HAP-1 (cell line): ENCODE data around the gene SREBF2.
"Not testable (repeated sequence)": the region's sequence is repeated elsewhere in the genome, so short reads cannot be mapped to it uniquely, and the experiment has no call there.

Experiments
- DNase-seq, 2 experiments: peaks; one replicate each; pipeline ENCODE4 v3.0.0-alpha.2; 2016 to 2020; ENCODE audit warnings: low spot score in 2 of 2
- H3K27me3 ChIP-seq: fragments of 250-450 bp; sonication (Bioruptor Pico); 2 replicates; pipeline ENCODE4 v1.5.1; 2020; ENCODE audit warnings: low read depth, mild to moderate bottlenecking, moderate library complexity
- H3K36me3 ChIP-seq: fragments of 250-450 bp; sonication (Bioruptor Pico); replicated peaks from 2 replicates; pipeline ENCODE4 v1.5.1; 2020; ENCODE audit warnings: mild to moderate bottlenecking
- H3K4me1 ChIP-seq: fragments of 250-450 bp; sonication (Bioruptor Pico); 2 replicates; pipeline ENCODE4 v1.5.1; 2020; ENCODE audit warnings: mild to moderate bottlenecking
- H3K4me3 ChIP-seq: fragments of 250-450 bp; sonication (Bioruptor Pico); 2 replicates; pipeline ENCODE4 v1.5.1; 2020; ENCODE audit warnings: mild to moderate bottlenecking, moderate library complexity
- H3K9me3 ChIP-seq: fragments of 250-450 bp; sonication (Bioruptor Pico); 2 replicates; pipeline ENCODE4 v1.5.1; 2020; ENCODE audit warnings: mild to moderate bottlenecking, moderate library complexity
- in situ Hi-C: fragments of 300-500 bp; cut with MboI; formaldehyde crosslinking; loops from 3 replicates; pipeline ENCODE4 v1.14.3; 2020; ENCODE audit warnings: low sequenced_read_pairs, inconsistent platforms, mixed read lengths

Gene SREBF2

DNA sequence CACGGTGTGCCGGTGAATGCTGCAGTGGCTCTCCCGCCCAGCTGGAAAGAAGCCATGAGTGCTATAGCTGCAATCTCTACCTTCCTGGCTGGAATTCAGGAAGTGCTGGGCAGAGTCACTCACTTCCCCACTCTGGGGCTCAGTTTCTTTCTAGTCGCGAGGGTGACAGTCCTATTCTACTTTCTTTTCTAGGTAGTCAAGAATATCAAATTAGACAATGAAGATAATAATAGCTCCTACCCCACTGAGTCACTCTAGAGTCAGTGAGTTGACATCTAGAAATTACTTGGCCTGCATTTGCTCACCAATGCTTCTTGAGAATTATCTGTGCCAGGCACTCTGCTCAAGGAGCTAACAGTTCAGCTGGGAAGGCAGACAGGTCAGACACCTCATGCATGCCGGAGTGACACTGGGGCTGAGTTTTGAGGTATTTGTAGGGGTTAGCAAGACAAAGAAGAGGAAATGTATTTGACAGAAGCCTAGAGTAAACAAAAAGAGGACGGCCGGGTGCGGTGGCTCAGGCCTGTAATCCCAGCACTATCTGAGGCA is 110.8 kb downstream of the SREBF2 start:
- Histone ChIP-seq H3K4me1 (peaks cover 26% of the 10 kb centered on the region), H3K27me3 (no peaks in the 10 kb centered on the region), H3K4me3 (no peak overlapping the region), H3K36me3 (peaks cover 71% of the 10 kb centered on the region), H3K9me3 (no peaks in the 10 kb centered on the region)
- in situ Hi-C loops = loop anchor here (5.0 kb wide), 1 partner anchor 246 kb away; the partner anchor contains the start of gene MEI1
- no peak for DNase-seq

DNA sequence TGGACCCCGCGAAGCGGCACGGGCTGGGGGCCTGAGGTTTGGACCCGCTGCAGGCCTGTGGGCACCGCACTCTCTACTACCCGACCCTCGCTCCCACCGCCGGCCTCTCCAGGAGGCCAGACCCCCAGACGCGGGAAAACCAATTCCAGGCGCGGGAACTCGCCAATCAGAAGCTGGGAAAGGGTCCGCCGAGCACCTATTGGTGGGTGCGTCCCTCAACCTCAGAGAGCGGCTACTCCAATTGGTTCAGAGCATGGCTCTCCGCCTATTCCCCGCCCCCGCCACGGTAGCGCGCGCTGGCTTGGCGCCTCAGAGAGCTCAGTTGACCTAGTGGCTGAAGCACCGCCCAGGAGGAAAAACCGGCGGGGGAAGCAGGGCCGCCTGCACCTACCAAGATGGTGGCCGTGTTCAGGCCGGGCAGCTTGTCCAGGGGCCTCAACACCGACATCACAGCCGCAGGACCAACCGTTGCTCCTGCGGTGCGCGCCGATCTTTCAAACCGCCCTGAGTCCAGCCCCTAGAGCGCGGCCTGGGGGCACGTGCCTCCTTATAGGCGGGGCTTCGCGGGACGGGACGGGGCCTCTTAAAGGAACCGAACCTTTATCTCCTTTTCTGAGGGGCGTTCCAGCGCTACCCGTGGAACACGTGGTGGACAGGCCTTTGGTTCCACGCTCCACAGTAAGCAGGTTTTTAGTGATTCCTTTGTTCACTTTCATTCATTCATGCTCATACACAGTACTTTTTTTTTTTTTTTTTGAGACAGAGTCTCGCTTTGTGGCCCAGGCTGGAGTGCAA is 113.9 kb downstream of the SREBF2 start, which contains the start of gene CENPM:
Gene CENPM, minus strand, starts transcription at position 524 of the 795 bp plus-strand sequence. Its CDS starts 76 bp downstream, at position 448.
- in situ Hi-C loops = no loop called here
- H3K4me3 ChIP-seq = peak within 1 kb of the TSS; percentile 61
- peaks cover 43% of the 10 kb centered on the region for H3K36me3 ChIP-seq
- no peaks in the 10 kb centered on the region for H3K9me3 ChIP-seq
- peaks cover 26% of the 10 kb centered on the region for H3K4me1 ChIP-seq
- no peaks in the 10 kb centered on the region for H3K27me3 ChIP-seq
- peak; percentile 96 to 98 for DNase-seq

DNA sequence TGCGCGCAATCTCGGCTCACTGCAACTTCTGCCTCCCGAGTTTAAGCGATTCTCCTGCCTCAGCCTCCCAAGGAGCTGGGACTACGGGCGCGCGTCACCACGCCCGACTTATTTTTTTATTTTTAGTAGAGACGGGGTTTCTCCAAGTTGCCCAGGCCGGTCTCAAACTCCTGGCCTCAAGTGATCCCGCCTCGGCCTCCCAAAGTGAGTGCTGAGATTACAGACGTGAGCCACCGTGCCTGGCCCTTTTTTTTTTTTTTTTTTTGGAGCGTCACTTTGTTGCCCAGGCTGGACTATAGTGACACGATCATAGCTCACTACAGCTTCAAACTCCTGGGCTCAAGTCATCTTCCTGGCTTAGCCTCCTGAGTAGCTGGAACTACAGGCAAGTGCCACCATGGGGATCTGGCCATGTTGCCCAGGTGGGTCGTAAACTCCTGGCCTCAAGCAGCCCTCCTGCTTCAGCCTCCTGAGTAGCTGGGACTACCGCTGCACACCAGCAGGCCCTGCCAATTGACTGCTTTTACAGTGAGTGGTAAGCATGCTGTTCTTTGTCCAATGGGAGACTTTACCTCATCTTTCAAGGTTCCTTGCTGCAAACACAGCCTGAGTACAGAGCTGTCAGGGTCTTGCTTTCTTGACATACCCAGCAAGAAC is 114.6 kb downstream of the SREBF2 start:
- no peak for DNase-seq
- no peaks in the 10 kb centered on the region for H3K27me3 ChIP-seq
- in situ Hi-C loops = no loop called here
- peak overlapping the region; percentile 61 for H3K4me3 ChIP-seq
- no peaks in the 10 kb centered on the region for H3K9me3 ChIP-seq
- H3K4me1 ChIP-seq = peaks cover 26% of the 10 kb centered on the region
- H3K36me3 ChIP-seq = peaks cover 37% of the 10 kb centered on the region

DNA sequence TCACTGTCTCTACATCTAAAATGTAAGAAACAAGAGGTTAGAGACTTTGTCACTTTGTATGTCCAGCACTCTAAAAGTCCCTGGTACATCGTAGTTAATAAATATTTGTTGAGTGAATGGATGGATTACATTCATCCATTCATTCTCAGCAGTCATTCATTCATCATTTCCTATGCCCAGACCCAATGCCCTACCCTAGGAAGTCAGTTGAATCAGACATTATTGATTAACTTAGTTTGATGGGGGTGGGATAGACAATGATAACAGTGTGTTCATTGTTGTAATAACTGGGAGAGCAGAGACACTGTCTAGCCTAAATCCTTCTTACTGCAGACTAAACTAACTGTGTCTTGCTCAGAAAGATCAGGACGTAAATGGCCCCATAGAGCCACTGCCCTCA is 115.2 kb downstream of the SREBF2 start:
- Histone ChIP-seq H3K9me3 (no peaks in the 10 kb centered on the region), H3K4me1 (peaks cover 26% of the 10 kb centered on the region), H3K36me3 (peaks cover 32% of the 10 kb centered on the region), H3K4me3 (no peak overlapping the region; the same call in 1 of the 2 replicates), H3K27me3 (no peaks in the 10 kb centered on the region)
- in situ Hi-C loops = no loop called here
- no peak for DNase-seq

DNA sequence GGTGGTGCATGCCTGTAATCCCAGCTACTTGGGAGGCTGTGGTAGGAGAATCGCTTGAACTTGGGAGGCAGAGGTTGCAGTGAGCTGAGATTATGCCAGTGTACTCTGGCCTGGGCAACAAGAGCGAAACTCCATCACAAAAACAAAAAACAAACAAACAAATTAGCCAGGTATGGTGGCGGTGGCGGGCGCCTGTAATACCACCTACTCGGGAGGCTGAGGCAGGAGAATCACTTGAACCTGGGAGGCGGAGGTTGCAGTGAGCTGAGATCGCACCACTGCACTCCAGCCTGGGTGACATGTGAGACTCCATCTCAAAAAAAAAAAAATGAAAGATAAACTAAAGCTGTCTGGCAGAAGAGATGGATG is 116.0 kb downstream of the SREBF2 start:
- Histone ChIP-seq H3K36me3 (peaks cover 25% of the 10 kb centered on the region), H3K4me1 (peaks cover 26% of the 10 kb centered on the region)
- in situ Hi-C loops, H3K9me3 ChIP-seq, DNase-seq, H3K4me3 ChIP-seq, H3K27me3 ChIP-seq: not testable (repeated sequence)

DNA sequence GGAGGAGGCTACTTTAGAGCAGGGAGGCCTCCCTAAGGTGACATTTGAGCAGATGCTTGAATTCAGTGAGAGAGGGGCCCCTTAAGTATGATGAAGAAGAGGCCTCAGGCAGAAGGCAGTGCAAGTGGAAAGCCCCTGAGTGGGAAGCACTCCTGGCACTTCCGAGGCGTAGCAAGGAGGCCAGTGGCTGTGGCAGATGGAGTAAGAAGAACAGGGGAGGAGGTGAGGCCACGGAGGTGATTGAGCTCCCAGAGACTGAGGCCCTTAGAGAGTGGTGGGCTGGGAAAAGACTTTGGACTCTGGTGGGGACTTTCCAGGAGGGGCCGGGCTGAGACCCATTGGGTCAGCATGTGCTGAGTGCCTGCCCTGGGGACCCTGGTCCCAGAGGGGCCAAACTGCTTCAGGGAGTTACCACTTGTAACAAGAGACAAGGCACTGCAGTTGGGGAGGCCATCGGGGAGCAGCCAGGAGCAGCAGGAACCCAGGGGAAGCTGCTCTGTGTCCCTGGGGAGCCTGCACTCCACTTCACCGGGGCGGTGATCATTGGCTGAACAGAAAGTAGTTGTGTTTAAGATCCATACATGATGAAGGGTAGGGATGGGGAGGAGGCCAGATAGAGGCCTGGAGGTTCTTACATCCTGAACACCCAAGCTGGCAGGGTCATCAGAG is 116.5 kb downstream of the SREBF2 start:
- Histone ChIP-seq H3K4me3 (no peak overlapping the region), H3K36me3 (peaks cover 19% of the 10 kb centered on the region), H3K27me3 (no peaks in the 10 kb centered on the region), H3K9me3 (no peaks in the 10 kb centered on the region), H3K4me1 (peaks cover 26% of the 10 kb centered on the region)
- DNase-seq = no peak
- in situ Hi-C loops = no loop called here

DNA sequence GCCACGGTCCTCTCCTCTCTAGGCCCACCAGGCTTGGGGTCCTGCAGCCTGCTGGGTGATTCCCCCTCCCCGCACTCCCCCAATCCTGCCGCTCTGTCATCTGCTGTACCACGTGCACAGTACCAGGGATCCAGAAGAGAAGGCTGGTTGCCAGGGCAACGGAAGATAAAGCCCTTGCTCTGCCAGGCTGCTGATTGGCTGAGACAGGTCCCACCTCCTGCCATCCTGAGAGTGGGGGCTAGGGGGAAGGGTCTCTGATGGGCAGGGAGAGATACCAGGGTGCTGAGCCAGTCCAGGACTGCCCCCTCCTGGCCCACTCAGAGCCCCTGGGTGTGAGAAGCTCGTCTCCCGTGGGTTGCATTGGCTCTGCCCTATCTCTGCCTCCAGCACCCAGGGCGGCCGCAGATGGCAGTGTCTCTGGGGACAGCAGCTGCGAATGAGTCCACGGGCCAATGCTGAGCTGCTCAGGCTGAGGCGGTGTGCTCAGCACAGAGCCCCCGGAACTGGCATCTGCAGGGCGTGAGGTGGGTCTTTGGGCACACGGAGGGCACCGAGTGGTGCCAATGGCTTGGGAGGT is 119.1 kb downstream of the SREBF2 start, which contains the start of gene SMIM45:
Gene SMIM45, plus strand, starts transcription at position 253 of the 577 bp plus-strand sequence.
- H3K9me3 ChIP-seq = no peaks in the 10 kb centered on the region
- no peaks in the 10 kb centered on the region for H3K27me3 ChIP-seq
- 0 out of 2 replicates have a peak, but pooled peaks cover 3% of the 10 kb centered on the region for H3K36me3 ChIP-seq
- peaks cover 16% of the 10 kb centered on the region for H3K4me1 ChIP-seq
- in situ Hi-C loops = no loop called here
- no peak within 1 kb of the TSS for H3K4me3 ChIP-seq
- DNase-seq = no peak

DNA sequence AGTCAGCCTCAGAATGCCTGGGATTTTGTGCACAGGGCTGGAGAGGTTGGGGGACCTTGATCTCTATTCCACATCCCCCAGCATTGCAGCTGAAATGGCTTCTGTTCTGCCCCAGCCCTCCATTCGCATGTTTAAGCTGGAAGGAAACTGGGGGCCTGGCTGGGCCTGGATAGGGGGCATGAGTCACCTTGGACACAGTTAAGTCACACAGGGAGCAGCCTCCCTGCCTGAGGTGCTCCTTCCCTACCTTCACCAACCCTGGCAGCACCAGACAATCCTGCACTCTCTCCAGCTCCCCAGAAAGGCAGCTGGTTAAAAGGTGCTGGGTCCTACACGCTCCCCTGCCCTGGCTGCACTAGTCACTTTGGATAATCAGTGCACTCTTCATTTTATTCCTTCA is 119.8 kb downstream of the SREBF2 start:
- H3K4me3 ChIP-seq = no peak overlapping the region
- H3K9me3 ChIP-seq = no peaks in the 10 kb centered on the region
- DNase-seq = no peak
- 0 out of 2 replicates have a peak, but pooled peaks cover 3% of the 10 kb centered on the region for H3K36me3 ChIP-seq
- H3K4me1 ChIP-seq = peaks cover 13% of the 10 kb centered on the region
- no peaks in the 10 kb centered on the region for H3K27me3 ChIP-seq
- in situ Hi-C loops = no loop called here
